AG04450 (cell line): ENCODE measurements around the gene RTBDN. TPM values are rescaled to one million over a fixed set of nuclear protein-coding genes. Genes with fewer than 3 reads are reported as not detected.

Experiments used
- CTCF ChIA-PET: fragments of 300-600, 350-600 bp; formaldehyde crosslinking; extraction: SDS; loops from one replicate; lab custom pipeline; 2022; ENCODE audit warnings: antibody characterized with exemption, inconsistent platforms; lab: Charles Lee
- POLR2A ChIA-PET: fragments of 350-600 bp; formaldehyde crosslinking; extraction: SDS; loops from one replicate; lab custom pipeline; 2021; ENCODE audit warnings: antibody characterized with exemption, inconsistent platforms; lab: Yijun Ruan, JAX
- DNase-seq: peaks from one replicate; pipeline ENCODE4 v3.0.0-alpha.2; 2011; ENCODE audit warnings: low read depth, low spot score
- H3K27ac ChIP-seq: one replicate; pipeline ENCODE4 v1.5.1; 2012; ENCODE audit warnings: low read depth, low read length, control low read depth
- H3K27me3 ChIP-seq: one replicate; pipeline ENCODE4 v1.6.0; 2012; ENCODE audit warnings: low read length; ENCODE audit not compliant: control insufficient read depth, insufficient read depth
- H3K4me3 ChIP-seq: 2 replicates; pipeline ENCODE4 v1.5.1; 2011; ENCODE audit warnings: mild to moderate bottlenecking, low read depth, low read length, control low read depth
- H3K9me3 ChIP-seq: 2 replicates; pipeline ENCODE4 v1.5.1; 2012; ENCODE audit warnings: low read length; ENCODE audit not compliant: control insufficient read depth, insufficient read depth
- CTCF ChIP-seq: IDR thresholded peaks from 2 replicates; pipeline ENCODE4 v1.5.1; 2011; ENCODE audit warnings: low read depth, low read length, control low read depth, inconsistent platforms
- polyA plus RNA-seq: library from polyadenylated mRNA; depleted of rRNA; stranded (reverse); fragments of >200 nt; gene quantifications from 2 replicates; pipeline ENCODE4 v1.2.3, GENCODE V29; 2011

Gene RTBDN
- polyA plus RNA-seq, 1 experiment: not detected

DNA sequence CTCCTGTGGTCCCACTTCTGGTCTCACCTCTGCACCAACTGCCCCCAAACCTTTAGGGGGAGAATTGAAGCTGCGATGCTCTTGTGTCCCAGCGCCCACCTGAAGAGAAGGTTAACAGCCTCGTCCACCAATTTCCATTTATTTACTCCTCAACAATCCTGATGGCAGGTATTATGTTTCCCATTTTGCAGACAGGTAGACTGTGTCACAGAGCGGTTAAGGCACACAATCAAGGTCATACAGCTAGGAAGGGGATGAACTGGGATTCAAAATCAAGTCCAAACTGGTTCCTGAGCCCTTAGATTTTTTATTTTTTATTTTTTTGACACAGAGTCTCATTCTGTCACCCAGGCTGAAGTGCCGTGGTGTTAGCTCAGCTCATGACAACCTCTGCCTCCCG lies 40.7 kb upstream of the RTBDN start:
- no peaks in the 10 kb centered on the region for H3K27me3 ChIP-seq
- CTCF ChIA-PET: interaction anchor here (1.0 kb wide), 1 partner anchor 110 kb away, joined by 3 read pairs; no protein-coding TSS in a partner anchor

DNA sequence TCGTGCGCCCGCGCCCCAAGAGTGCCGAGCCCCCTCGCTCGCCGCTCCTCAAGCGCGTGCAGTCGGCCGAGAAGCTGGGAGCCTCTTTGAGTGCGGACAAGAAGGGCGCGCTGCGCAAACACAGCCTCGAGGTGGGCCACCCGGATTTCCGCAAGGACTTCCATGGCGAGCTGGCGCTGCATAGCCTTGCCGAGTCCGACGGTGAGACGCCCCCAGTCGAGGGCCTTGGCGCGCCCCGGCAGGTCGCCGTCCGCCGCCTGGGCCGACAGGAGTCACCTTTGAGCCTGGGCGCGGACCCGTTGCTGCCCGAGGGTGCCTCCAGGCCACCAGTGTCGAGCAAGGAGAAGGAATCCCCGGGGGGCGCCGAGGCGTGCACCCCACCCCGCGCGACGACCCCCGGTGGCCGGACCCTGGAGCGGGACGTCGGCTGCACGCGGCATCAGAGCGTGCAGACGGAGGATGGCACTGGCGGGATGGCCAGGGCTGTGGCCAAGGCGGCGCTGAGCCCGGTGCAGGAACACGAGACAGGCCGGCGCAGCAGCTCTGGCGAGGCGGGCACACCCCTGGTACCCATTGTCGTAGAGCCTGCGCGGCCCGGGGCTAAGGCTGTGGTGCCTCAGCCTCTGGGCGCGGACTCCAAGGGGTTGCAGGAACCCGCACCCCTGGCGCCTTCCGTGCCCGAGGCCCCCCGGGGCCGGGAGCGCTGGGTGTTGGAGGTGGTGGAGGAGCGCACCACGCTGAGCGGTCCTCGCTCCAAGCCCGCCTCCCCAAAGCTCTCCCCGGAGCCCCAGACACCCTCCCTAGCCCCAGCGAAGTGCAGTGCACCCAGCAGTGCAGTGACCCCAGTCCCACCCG lies 39.7 kb upstream of the RTBDN start:
- no peak for DNase-seq
- CTCF ChIA-PET: interaction anchor here (0.6 to 1.0 kb wide), 2 partner anchors 109 to 910 kb away, joined by 3 read pairs; no protein-coding TSS in a partner anchor
- no peak overlapping the region for H3K4me3 ChIP-seq
- no peak for TF ChIP-seq CTCF
- no peaks in the 10 kb centered on the region for H3K27me3 ChIP-seq
- POLR2A ChIA-PET: no interaction called here
- no peak overlapping the region for H3K27ac ChIP-seq
- peaks cover 20% of the 10 kb centered on the region for H3K9me3 ChIP-seq

More for the DNA sequence above, 40.7 kb upstream of the RTBDN start:
- no peak for DNase-seq
- TF ChIP-seq CTCF: no peak
- Histone ChIP-seq H3K9me3 (peaks cover 20% of the 10 kb centered on the region), H3K4me3 (no peak overlapping the region), H3K27ac (no peak overlapping the region)
- POLR2A ChIA-PET: no interaction called here

DNA sequence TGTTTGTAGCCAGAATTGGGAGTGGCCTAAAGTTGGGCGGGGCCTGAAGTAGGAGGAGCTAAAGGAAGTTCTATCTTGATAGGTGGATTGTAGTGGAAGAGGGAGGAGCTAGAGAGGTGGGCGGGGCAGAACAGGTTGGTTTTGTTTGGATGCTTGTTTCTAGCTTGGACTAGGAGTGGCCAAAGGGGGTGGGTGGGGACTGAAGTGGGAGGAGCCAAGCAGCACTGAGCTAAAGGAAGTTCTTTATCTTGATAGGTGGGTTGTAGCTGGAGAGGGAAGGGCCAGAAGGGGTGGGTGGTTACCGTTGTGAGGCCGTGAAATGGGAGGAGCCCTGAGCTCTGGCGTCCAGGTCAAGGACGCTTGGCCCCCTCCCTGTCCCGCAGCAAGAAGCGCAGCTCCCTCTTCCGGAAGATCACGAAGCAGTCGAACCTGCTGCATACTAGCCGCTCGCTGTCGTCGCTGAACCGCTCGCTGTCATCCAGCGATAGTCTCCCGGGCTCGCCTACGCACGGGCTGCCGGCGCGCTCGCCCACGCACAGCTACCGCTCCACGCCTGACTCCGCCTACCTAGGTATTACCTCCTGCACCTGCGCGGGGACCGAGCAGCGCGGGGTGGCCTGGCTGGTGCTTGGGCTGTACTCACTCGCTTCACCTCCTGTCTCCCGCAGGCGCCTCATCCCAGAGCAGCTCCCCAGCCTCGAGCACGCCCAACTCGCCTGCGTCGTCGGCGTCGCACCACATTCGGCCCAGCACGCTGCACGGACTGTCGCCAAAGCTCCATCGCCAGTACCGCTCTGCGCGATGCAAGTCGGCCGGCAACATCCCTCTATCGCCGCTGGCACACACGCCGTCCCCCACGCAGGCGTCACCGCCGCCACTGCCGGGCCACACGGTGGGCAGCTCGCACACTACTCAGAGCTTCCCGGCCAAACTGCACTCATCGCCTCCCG lies 38.8 kb upstream of the RTBDN start:
- ChIA-PET POLR2A (interaction anchor here (0.7 kb wide), 1 partner anchor 710 kb away, joined by 3 read pairs; no protein-coding TSS in a partner anchor), CTCF (interaction anchor here (1.0 to 2.0 kb wide), 2 partner anchors 26 to 814 kb away, joined by 3 to 13 read pairs; no protein-coding TSS in a partner anchor)
- DNase-seq: no peak

GRCh38 chr19:12872255-12872654 lies 37.9 kb upstream of the RTBDN start:
- ChIA-PET CTCF (interaction anchor here (2.0 kb wide), 1 partner anchor 25 kb away, joined by 13 read pairs; no protein-coding TSS in a partner anchor), POLR2A (no interaction called here)
- no peak overlapping the region for H3K27ac ChIP-seq
- no peak overlapping the region for H3K4me3 ChIP-seq
- H3K9me3 ChIP-seq: peaks cover 20% of the 10 kb centered on the region
- TF ChIP-seq CTCF: no peak
- DNase-seq: no peak
- no peaks in the 10 kb centered on the region for H3K27me3 ChIP-seq

More for the DNA sequence above, 38.8 kb upstream of the RTBDN start:
- no peak overlapping the region for H3K27ac ChIP-seq
- no peak overlapping the region for H3K4me3 ChIP-seq
- no peak for TF ChIP-seq CTCF
- H3K27me3 ChIP-seq: no peaks in the 10 kb centered on the region
- peaks cover 20% of the 10 kb centered on the region for H3K9me3 ChIP-seq
